Chondrocyte (in vitro differentiated cells): ENCODE data around the gene CCDC78. TPM values are rescaled to one million over a fixed set of nuclear protein-coding genes. Genes with fewer than 3 reads are reported as not detected.
"Not testable (repeated sequence)": the region's sequence is repeated elsewhere in the genome, so short reads cannot be mapped to it uniquely, and the experiment has no call there.

Source experiments
- DNase-seq: peaks from one replicate; pipeline ENCODE4 v3.0.0; 2021; ENCODE audit warnings: mixed read lengths, low spot score
- H3K27ac Mint-ChIP-seq: one replicate; pipeline ENCODE4 v1.8.0; 2021; ENCODE audit warnings: mild to moderate bottlenecking, moderate library complexity, mixed read lengths; ENCODE audit not compliant: unreplicated experiment
- H3K27me3 Mint-ChIP-seq: 2 replicates; pipeline ENCODE4 v1.8.0; 2021; ENCODE audit warnings: low read depth, mixed read lengths
- H3K36me3 Mint-ChIP-seq: 2 replicates; pipeline ENCODE4 v1.8.0; 2021; ENCODE audit warnings: low read depth, mixed read lengths
- H3K4me1 Mint-ChIP-seq: 2 replicates; pipeline ENCODE4 v1.8.0; 2021; ENCODE audit warnings: low read depth, mild to moderate bottlenecking, mixed read lengths
- H3K4me3 Mint-ChIP-seq: one replicate; pipeline ENCODE4 v1.8.0; 2021; ENCODE audit warnings: mild to moderate bottlenecking, moderate library complexity, mixed read lengths; ENCODE audit not compliant: unreplicated experiment
- H3K9me3 Mint-ChIP-seq: 2 replicates; pipeline ENCODE4 v1.8.0; 2021; ENCODE audit warnings: low read depth, mixed read lengths
- total RNA-seq: library from RNA; stranded (reverse); gene quantifications from 3 replicates; pipeline ENCODE4 v1.2.1, GENCODE V29; 2021
- TF ChIP-seq, protein P1 (sequence below): fragments of 200-600 bp; sonication (generic); IDR thresholded peaks from 2 replicates; pipeline ENCODE4 v1.5.0; 2021; ENCODE audit warnings: antibody characterized with exemption, mild to moderate bottlenecking, moderate library complexity

CCDC78 gene
- total RNA-seq, 1 donor from 2014 or later = 3.9 TPM

DNA sequence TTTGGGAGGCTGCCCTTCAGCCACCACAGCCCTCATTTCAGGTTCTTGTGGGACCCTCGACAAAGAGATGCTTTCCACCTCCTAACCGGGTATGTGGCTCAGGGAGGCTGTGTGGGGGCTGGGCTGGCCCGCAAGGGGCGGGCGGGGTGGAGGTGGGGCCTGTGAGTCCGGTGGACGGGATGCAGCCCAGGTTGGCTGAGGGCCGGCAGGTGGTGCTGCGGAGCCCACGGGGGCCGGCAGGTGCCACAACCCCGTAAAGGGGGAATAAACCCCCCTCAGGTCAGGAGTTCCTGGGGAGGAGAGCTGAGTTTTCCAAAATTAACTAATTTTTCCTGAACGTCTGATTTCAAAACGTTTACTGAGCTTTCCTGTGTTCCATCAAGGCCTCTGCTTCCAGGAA, 19.5 kb upstream of the CCDC78 start:
- H3K9me3 Mint-ChIP-seq = no peaks in the 10 kb centered on the region
- peaks cover 8% of the 10 kb centered on the region for H3K4me1 Mint-ChIP-seq
- no peak overlapping the region for H3K27ac Mint-ChIP-seq
- no peak for DNase-seq
- TF ChIP-seq, protein P1, sequence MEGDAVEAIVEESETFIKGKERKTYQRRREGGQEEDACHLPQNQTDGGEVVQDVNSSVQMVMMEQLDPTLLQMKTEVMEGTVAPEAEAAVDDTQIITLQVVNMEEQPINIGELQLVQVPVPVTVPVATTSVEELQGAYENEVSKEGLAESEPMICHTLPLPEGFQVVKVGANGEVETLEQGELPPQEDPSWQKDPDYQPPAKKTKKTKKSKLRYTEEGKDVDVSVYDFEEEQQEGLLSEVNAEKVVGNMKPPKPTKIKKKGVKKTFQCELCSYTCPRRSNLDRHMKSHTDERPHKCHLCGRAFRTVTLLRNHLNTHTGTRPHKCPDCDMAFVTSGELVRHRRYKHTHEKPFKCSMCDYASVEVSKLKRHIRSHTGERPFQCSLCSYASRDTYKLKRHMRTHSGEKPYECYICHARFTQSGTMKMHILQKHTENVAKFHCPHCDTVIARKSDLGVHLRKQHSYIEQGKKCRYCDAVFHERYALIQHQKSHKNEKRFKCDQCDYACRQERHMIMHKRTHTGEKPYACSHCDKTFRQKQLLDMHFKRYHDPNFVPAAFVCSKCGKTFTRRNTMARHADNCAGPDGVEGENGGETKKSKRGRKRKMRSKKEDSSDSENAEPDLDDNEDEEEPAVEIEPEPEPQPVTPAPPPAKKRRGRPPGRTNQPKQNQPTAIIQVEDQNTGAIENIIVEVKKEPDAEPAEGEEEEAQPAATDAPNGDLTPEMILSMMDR = peak; percentile 67
- no peaks in the 10 kb centered on the region for H3K27me3 Mint-ChIP-seq
- no peak overlapping the region for H3K4me3 Mint-ChIP-seq
- no peaks in the 10 kb centered on the region for H3K36me3 Mint-ChIP-seq

DNA sequence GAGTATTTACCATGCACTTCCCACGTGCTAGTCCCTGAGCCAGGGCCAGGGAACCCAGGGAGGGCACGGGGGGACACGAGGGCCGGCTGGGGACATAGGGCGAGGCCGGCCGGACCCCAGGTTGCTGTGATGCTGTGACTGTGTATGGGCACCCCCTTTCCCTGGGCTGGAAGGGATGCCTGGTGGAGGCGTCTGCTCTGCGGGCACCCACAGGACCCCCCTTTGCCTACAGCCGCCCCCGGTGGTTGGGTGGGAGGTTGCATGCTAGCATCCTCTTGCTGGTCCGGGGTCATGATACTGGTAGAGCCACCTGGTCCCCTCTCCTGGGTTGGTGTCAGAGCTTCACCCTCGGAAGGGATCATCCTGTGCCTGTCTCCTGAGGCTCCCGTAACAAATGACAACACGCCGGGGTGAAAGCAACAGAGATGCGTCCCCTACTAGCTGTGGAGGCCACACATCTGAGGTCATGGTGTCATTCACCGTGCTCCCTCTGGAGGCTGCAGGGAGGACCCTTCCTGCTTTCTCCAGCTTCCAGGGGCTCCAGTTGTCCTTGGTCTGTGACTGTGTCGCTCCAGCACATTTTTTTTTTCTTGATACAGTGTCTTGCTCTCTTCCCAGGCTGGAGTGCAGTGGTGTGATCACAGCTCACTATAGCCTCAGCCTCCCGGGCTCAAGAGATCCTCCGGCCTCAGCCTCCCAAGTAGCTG, 17.7 kb upstream of the CCDC78 start:
- DNase-seq = no peak
- Mint-ChIP-seq H3K4me1 (peaks cover 16% of the 10 kb centered on the region), H3K36me3 (no peaks in the 10 kb centered on the region), H3K4me3 (no peak overlapping the region), H3K27me3 (no peaks in the 10 kb centered on the region), H3K9me3 (no peaks in the 10 kb centered on the region), H3K27ac (no peak overlapping the region)
- TF ChIP-seq, protein P1 = peak; percentile 24

DNA sequence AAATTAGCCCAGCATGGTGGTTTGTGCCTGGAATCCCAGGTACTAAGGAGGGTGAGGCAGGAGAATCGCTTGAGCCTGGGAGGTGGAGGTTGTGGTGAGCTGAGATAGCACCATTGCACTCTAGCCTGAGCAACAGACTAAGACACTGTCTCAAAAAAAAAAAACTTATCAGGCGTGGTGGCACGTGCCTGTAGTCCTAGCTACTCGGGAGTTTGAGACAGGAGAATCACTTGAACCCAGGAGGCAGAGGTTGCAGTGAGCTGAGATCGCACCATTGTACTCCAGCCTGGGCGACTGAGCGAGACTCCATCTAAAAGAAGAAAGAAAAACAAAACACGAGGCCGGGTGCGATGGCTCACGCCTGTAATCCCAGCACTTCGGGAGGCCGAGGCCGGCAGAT, 16.7 kb upstream of the CCDC78 start:
- DNase-seq, H3K4me3 Mint-ChIP-seq, H3K36me3 Mint-ChIP-seq, H3K9me3 Mint-ChIP-seq, H3K27ac Mint-ChIP-seq, H3K27me3 Mint-ChIP-seq: not testable (repeated sequence)
- H3K4me1 Mint-ChIP-seq = peaks cover 13% of the 10 kb centered on the region

DNA sequence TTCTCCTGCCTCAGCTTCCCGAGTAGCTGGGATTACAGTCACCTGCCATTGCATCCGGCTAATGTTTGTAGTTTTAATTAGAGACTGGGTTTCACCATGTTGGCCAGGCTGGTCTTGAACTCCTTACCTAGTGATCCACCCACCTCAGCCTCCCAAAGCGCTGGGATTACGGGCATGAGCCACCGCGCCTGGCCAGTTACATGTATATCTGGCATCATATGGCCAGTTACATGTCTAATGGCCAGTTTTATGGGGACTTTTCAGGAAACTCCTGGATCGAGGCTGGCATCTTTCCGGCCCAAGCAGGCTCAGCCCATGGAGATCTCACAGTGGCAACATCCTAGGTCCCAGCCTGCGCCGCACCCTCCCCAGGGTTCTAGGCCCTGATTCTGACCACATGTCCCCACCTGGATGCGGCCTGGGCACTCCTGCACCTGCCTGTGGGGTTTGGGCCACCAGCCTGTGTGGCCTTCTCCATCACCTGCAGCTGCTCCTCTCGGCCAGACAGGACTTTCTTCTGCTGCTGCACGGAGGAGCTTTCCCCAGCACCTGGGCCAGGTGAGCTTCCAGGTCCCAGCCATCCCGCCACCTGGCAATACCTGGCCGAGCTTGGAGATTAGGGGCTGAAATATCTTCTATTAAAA, 15.9 kb upstream of the CCDC78 start:
- TF ChIP-seq, protein P1 = no peak
- no peak overlapping the region for H3K27ac Mint-ChIP-seq
- no peak overlapping the region for H3K4me3 Mint-ChIP-seq
- H3K9me3 Mint-ChIP-seq = no peaks in the 10 kb centered on the region
- H3K27me3 Mint-ChIP-seq = no peaks in the 10 kb centered on the region
- DNase-seq = no peak
- peaks cover 13% of the 10 kb centered on the region for H3K4me1 Mint-ChIP-seq
- H3K36me3 Mint-ChIP-seq = peaks cover 5% of the 10 kb centered on the region

DNA sequence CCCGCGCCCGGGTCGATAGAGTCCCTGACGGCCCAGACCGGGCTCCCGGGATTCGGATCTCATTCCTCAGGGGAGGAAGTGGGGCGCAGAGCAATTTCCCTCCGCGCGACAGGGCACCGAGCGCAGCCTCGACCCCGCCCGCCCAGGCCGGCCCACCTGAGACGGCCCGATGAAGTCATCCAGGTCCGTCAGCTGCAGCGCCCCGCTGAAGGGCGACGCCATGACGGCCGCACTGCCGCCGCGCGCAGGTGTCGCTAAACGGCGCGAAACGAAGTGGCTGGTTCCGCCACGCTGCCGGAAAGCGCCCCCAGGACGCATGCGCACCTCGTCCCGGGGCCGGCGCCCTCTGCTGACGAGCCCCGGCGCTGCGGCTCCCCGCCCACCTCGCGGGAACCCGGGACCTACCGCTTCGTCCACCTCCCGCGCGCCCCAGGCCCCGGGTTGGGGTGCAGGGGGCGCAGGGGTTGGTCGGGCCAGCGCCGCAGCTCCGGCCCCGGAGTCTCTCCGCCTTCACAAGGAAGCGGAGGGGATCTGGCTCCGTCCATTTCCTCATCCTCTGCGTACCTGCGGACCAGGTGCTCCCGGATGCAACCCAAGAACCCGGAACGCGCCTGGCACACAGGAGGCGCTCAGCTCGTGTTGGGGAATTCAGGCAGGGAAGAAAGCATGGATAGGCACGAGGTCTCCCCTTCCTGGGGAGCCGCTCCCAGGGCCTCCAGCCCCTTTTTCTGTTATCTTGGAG, 14.7 kb upstream of the CCDC78 start, which contains the start of gene CIAO3:
TSS of gene CIAO3 (minus strand) at position 234 of the 742 bp plus-strand sequence. CDS start at position 222, 12 bp downstream.
- Mint-ChIP-seq H3K36me3 (peaks cover 5% of the 10 kb centered on the region), H3K27me3 (no peaks in the 10 kb centered on the region), H3K9me3 (no peaks in the 10 kb centered on the region), H3K4me1 (peaks cover 13% of the 10 kb centered on the region), H3K4me3 (peak within 1 kb of the TSS; percentile 75), H3K27ac (peak within 1 kb of the TSS; percentile 41)
- TF ChIP-seq, protein P1 = peak; percentile 92
- no peak for DNase-seq
